ENCODE measurements around the gene GRB14.

DNA sequence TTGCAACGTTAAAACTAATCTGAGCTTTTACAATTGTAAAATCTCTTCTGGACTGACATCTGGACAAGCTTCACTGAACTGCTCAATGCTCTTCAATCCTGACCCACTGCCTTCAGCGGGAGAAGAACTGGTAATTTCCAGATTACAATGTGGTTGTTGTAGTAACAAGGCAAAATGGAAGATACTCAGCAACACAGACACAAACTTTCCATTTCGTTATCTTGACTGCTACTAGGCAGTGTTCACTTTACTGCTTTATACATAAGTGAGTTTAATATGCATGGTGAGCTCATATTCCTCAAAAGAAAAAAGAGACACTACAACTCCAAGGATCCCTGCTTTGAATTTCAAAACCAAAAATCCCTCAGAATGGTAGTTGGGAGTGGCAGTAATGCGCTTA, 51.9 kb downstream of the GRB14 start:
- TF ChIP-seq GATA3 (IDR thresholded peaks at IDR 0.05; ENCODE audit: low read depth, low read length) (no peak), GATA2 (IDR thresholded peaks at IDR 0.05; ENCODE audit: low read depth, low read length) (no peak)

All from SH-SY5Y (cell line).